Karpas-422 (cell line): Measurements from ENCODE around the gene USP4. TPM values are rescaled to one million over a fixed set of nuclear protein-coding genes. Genes with fewer than 3 reads are reported as not detected.

ENCODE experiments used
- DNase-seq: peaks from one replicate; pipeline ENCODE4 v3.0.0-alpha.2; 2015
- H2AFZ ChIP-seq: fragments of 200-600 bp; sonication (generic); 2 replicates; pipeline ENCODE4 v1.6.1; 2014; ENCODE audit warnings: antibody characterized with exemption, low read length, mixed read lengths
- H3K27ac ChIP-seq: fragments of 200-600 bp; sonication (generic); 2 replicates; pipeline ENCODE4 v1.5.1; 2014; ENCODE audit warnings: mild to moderate bottlenecking, low read length, moderate library complexity
- H3K27me3 ChIP-seq: fragments of 200-600 bp; sonication (generic); 2 replicates; pipeline ENCODE4 v1.6.1; 2014; ENCODE audit warnings: low read length, mixed read lengths
- H3K36me3 ChIP-seq: fragments of 200-600 bp; sonication (generic); 2 replicates; pipeline ENCODE4 v1.6.1; 2014; ENCODE audit warnings: low read length, mixed read lengths; ENCODE audit not compliant: insufficient read depth
- H3K4me1 ChIP-seq: fragments of 200-600 bp; sonication (generic); 2 replicates; pipeline ENCODE4 v1.6.1; 2014; ENCODE audit warnings: mild to moderate bottlenecking, low read length, mixed read lengths
- H3K4me2 ChIP-seq: fragments of 200-600 bp; sonication (generic); 2 replicates; pipeline ENCODE4 v1.6.1; 2014; ENCODE audit warnings: low read length, low read depth, mild to moderate bottlenecking; ENCODE audit not compliant: poor library complexity, severe bottlenecking
- H3K4me3 ChIP-seq: fragments of 200-600 bp; sonication (generic); 2 replicates; pipeline ENCODE4 v1.5.1; 2014; ENCODE audit warnings: mild to moderate bottlenecking, antibody characterized with exemption, low read length, mixed read lengths
- H3K79me2 ChIP-seq: fragments of 200-600 bp; sonication (generic); 2 replicates; pipeline ENCODE4 v1.6.1; 2014; ENCODE audit warnings: mild to moderate bottlenecking, low read length, mixed read lengths
- H3K9ac ChIP-seq: fragments of 200-600 bp; sonication (generic); 2 replicates; pipeline ENCODE4 v1.6.0; 2014; ENCODE audit warnings: low read length
- H3K9me2 ChIP-seq: fragments of 200-600 bp; sonication (generic), shearing (Covaris generic); replicated peaks from 2 replicates; pipeline ENCODE4 v1.6.0; 2014; ENCODE audit warnings: mild to moderate bottlenecking, low read length, moderate library complexity; ENCODE audit not compliant: insufficient read depth
- H3K9me3 ChIP-seq: fragments of 300-700, 200-600 bp; sonication (generic); 2 replicates; pipeline ENCODE4 v1.6.1; 2014; ENCODE audit warnings: low read length, mixed read lengths
- H4K20me1 ChIP-seq: fragments of 200-600 bp; sonication (generic); 2 replicates; pipeline ENCODE4 v1.6.1; 2014; ENCODE audit warnings: mild to moderate bottlenecking, antibody characterized with exemption, low read length, low read depth; ENCODE audit not compliant: insufficient read depth
- total RNA-seq: library from RNA; depleted of rRNA; stranded (reverse); fragments of >200 nt; shearing (Covaris generic); gene quantifications from 2 replicates; pipeline ENCODE4 v1.2.3, GENCODE V29; 2014; ENCODE audit warnings: low replicate concordance; rRNA removed

The USP4 gene, protein sequence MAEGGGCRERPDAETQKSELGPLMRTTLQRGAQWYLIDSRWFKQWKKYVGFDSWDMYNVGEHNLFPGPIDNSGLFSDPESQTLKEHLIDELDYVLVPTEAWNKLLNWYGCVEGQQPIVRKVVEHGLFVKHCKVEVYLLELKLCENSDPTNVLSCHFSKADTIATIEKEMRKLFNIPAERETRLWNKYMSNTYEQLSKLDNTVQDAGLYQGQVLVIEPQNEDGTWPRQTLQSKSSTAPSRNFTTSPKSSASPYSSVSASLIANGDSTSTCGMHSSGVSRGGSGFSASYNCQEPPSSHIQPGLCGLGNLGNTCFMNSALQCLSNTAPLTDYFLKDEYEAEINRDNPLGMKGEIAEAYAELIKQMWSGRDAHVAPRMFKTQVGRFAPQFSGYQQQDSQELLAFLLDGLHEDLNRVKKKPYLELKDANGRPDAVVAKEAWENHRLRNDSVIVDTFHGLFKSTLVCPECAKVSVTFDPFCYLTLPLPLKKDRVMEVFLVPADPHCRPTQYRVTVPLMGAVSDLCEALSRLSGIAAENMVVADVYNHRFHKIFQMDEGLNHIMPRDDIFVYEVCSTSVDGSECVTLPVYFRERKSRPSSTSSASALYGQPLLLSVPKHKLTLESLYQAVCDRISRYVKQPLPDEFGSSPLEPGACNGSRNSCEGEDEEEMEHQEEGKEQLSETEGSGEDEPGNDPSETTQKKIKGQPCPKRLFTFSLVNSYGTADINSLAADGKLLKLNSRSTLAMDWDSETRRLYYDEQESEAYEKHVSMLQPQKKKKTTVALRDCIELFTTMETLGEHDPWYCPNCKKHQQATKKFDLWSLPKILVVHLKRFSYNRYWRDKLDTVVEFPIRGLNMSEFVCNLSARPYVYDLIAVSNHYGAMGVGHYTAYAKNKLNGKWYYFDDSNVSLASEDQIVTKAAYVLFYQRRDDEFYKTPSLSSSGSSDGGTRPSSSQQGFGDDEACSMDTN
- total RNA-seq: 30.0 and 31.7 TPM in 2 replicates

DNA sequence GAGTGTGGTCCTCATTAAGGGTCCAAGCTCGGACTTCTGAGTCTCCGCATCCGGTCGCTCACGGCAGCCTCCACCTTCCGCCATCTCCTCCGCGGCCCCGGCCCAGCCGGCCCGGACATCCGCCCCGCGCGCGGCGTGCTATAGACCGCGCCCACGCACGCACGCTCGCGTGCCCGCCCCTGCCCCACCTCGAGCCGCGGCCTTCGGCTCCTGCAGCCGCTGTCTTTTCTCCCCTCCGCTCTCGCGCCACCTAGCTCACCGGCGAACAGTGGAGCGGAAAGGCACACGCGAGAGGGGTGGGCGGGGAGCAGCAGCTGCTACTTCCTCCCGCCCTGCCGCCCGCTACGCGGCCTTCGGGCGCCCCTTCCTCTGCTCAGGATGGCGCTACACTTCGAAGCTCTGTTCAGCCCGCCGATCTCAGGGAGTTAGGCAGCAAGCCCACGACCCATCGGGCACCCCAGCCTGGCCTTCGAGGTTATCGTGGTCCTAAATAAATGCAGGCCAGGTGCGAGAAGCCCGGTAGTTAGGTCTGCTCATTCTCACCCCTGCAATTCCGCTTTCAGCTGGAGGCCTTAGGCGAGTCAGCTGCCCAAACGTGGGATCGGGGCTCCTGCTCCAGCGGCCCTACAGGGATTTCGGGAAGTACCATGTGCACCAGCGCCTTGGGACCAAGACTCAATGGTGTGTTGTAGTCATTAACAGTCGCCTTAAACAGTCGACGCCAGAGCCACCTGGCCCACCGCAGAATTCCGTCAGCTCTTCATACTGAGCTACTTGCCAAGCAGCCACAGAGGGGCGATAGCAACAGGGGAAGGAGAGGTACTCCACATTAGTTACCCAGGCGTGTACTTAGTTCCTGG is at the start of gene USP4:
TSS of gene USP4 (minus strand) at position 113 of the 860 bp plus-strand sequence. CDS start at position 84, 29 bp downstream.
- 0 out of 2 replicates have a peak, but pooled peaks cover 3% of the 10 kb centered on the region for H4K20me1 ChIP-seq
- H3K79me2 ChIP-seq: peaks cover 54% of the 10 kb centered on the region
- H2AFZ ChIP-seq: peak within 1 kb of the TSS; percentile 72
- peak within 1 kb of the TSS; percentile 88 for H3K27ac ChIP-seq
- H3K9me3 ChIP-seq: no peaks in the 10 kb centered on the region
- H3K27me3 ChIP-seq: no peaks in the 10 kb centered on the region
- peak within 1 kb of the TSS; percentile 88 for H3K4me2 ChIP-seq
- H3K9ac ChIP-seq: peak within 1 kb of the TSS; percentile 93
- DNase-seq: peak; percentile 97
- peaks cover 29% of the 10 kb centered on the region for H3K4me1 ChIP-seq
- peak within 1 kb of the TSS; percentile 89 for H3K4me3 ChIP-seq
- H3K9me2 ChIP-seq: no peaks in the 10 kb centered on the region
- H3K36me3 ChIP-seq: peaks cover 5% of the 10 kb centered on the region

DNA sequence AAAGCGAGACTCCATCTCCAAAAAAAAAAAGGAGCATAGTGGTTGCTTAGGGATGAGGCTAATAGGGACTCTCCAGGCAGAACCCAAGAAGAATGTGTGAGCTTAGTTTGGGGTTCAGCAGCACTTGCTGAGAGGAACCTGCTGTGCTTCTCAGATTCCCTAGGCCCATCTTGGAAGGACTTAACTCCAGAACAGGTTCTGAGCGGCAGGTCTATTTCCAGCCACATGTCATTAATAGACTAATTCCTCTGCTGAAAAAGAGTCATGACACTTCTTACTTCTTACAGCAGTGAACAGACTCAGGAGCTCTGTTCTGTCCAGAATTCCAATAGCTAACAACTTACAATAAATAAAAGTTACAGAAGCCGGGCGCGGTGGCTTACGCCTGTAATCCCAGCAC is 49.4 kb upstream of the USP4 start:
- Histone ChIP-seq H3K9ac (no peak overlapping the region), H3K4me2 (no peak overlapping the region), H4K20me1 (peaks cover 13% of the 10 kb centered on the region; the same call in 1 of the 2 replicates), H2AFZ (no peak overlapping the region), H3K4me3 (no peak overlapping the region), H3K27me3 (no peaks in the 10 kb centered on the region), H3K27ac (no peak overlapping the region), H3K9me2 (no peaks in the 10 kb centered on the region), H3K79me2 (peaks cover 94% of the 10 kb centered on the region), H3K9me3 (no peaks in the 10 kb centered on the region), H3K4me1 (peaks cover 12% of the 10 kb centered on the region), H3K36me3 (no peaks in the 10 kb centered on the region)
- DNase-seq: no peak

DNA sequence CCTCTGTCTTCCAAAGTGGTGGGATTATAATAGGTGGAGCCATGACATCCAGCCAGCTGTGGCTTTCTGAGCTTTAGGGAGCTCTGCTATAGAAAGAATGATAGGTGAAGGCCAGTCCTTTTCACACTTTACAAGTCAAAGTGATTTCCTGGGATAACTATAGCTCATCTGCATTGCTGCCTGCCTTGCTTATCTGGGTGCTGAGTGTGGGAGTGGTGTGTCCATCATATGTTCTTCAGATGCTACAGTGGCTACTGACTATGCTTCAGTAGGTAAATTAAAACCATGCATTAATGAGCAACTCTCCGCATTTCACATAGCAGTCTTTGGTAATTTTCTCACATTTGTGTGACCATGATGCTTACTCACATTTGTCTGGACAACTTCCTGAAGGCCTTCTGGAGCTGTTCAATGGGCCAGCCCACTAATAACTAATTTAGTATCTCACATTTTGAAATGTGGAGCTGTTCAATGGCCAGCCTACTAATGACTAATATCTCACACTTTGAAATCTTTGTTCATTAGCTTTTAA is 48.5 kb upstream of the USP4 start:
- Histone ChIP-seq H3K9me2 (no peaks in the 10 kb centered on the region), H4K20me1 (peaks cover 13% of the 10 kb centered on the region), H3K4me1 (peaks cover 12% of the 10 kb centered on the region)

DNA sequence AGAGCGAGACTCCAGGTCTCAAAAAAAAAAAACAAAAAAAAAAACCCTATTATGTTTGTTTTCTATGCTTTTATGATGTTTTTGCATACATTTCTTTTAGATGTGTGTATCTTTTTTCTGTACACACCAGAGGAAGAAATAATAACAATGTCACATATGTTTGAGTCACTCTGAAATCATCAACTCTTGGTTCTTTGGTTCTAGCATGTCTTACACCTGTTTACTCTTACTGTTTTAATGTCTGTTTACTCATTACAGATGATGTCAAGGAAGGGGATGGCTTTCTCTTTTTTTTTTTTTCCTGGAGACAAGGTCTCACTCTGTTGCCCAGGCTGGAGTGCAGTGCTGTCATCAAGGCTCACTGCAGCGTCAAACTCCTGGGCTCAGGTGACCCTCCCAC is 47.9 kb upstream of the USP4 start:
- H3K9me2 ChIP-seq: no peaks in the 10 kb centered on the region
- no peaks in the 10 kb centered on the region for H3K9me3 ChIP-seq
- H3K4me1 ChIP-seq: peaks cover 12% of the 10 kb centered on the region
- H2AFZ ChIP-seq: no peak overlapping the region
- peaks cover 15% of the 10 kb centered on the region for H4K20me1 ChIP-seq
- H3K4me2 ChIP-seq: no peak overlapping the region
- no peak overlapping the region for H3K9ac ChIP-seq
- H3K36me3 ChIP-seq: no peaks in the 10 kb centered on the region
- H3K27ac ChIP-seq: no peak overlapping the region
- no peaks in the 10 kb centered on the region for H3K27me3 ChIP-seq
- peaks cover 98% of the 10 kb centered on the region for H3K79me2 ChIP-seq
- no peak for DNase-seq
- no peak overlapping the region for H3K4me3 ChIP-seq

More for the DNA sequence above, 48.5 kb upstream of the USP4 start:
- Histone ChIP-seq H3K4me2 (no peak overlapping the region), H3K36me3 (no peaks in the 10 kb centered on the region), H3K79me2 (peaks cover 98% of the 10 kb centered on the region), H3K27me3 (no peaks in the 10 kb centered on the region), H3K4me3 (no peak overlapping the region), H3K9me3 (no peaks in the 10 kb centered on the region), H3K27ac (no peak overlapping the region), H3K9ac (no peak overlapping the region), H2AFZ (no peak overlapping the region)
- no peak for DNase-seq

DNA sequence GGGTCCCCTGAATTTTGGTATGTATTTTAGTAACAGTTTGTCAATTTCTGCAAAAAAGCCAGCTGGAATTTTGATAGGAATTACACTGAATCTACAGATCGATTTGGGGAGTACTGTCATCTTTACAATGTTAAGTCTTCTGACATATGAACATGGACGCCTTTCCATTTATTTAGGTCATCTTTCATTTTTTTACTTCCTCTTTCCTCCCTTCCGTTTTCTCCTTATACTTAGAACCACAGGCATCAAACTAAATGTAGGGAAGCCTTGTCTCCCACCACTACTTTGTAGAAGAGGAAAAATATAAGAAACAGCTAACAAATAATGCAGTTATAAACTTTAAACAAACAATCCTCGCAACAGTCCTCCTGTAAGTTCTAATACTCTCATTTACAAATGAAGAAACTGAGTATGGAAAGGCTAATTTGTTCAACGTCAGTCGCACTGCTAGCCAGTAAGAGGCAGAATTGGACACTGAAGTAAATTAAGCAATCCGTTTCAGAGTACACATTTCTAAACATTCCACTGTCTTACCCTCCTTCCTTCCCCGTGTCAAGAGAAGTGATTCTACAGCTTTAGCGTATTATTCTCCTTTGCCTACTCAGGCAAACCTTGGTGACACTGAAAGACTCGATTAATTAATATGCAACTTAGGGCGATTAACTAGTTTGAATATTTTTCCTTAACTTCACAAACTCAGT is 46.4 kb upstream of the USP4 start:
- H2AFZ ChIP-seq: no peak overlapping the region
- H3K36me3 ChIP-seq: no peaks in the 10 kb centered on the region
- H4K20me1 ChIP-seq: peaks cover 19% of the 10 kb centered on the region
- H3K79me2 ChIP-seq: peaks cover 96% of the 10 kb centered on the region
- H3K4me1 ChIP-seq: peaks cover 12% of the 10 kb centered on the region
- no peak for DNase-seq
- H3K9ac ChIP-seq: no peak overlapping the region
- no peaks in the 10 kb centered on the region for H3K27me3 ChIP-seq
- no peaks in the 10 kb centered on the region for H3K9me2 ChIP-seq
- H3K27ac ChIP-seq: no peak overlapping the region
- no peak overlapping the region for H3K4me3 ChIP-seq
- H3K4me2 ChIP-seq: no peak overlapping the region
- no peaks in the 10 kb centered on the region for H3K9me3 ChIP-seq

DNA sequence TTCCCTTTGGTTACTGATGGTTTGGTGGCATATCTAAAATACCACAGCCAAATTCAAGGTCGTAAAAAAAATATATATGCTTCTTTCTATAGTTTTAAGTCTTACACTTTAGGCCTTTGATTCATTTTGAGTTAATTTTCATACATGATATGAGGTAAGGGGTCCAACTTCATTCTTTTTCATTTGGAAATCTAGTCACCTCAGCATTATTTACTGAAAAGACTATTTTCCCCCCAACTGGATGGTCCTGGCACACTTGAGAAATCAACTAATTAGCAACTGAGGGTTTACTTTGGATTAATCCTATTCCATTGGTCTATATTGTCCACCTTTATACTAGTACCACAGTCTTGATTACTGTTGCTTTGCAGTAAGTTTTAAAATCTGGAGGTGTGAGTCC is 45.8 kb upstream of the USP4 start:
- Histone ChIP-seq H3K79me2 (peaks cover 96% of the 10 kb centered on the region), H3K27me3 (no peaks in the 10 kb centered on the region), H3K4me2 (no peak overlapping the region), H3K9ac (no peak overlapping the region), H3K9me2 (no peaks in the 10 kb centered on the region), H2AFZ (no peak overlapping the region), H3K4me3 (no peak overlapping the region), H3K9me3 (no peaks in the 10 kb centered on the region), H3K36me3 (no peaks in the 10 kb centered on the region), H3K27ac (no peak overlapping the region), H4K20me1 (peaks cover 19% of the 10 kb centered on the region), H3K4me1 (peaks cover 12% of the 10 kb centered on the region)
- DNase-seq: no peak

DNA sequence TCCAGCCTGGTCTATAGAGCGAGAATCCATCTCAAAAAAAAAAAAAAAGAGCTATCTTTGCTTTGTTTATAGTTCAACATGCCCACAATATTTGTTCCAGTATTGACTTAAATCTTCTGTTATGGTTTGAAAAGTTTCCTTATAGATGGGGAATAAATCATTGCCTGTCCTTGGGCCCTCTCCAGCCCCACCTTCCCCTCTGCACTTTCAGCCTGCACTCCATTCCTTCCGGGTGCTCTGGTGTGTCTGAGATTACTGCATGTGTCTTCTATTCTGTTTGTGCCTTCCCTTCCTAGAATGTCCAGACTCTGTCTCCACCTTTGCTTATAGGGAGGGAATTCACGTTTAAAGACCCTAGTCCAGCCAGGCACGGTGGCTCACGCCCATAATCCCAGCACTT is 43.5 kb upstream of the USP4 start:
- no peak overlapping the region for H3K9ac ChIP-seq
- no peak for DNase-seq
- H3K4me3 ChIP-seq: no peak overlapping the region
- peaks cover 14% of the 10 kb centered on the region for H4K20me1 ChIP-seq
- H3K4me1 ChIP-seq: peaks cover 8% of the 10 kb centered on the region
- no peak overlapping the region for H3K27ac ChIP-seq
- H3K9me2 ChIP-seq: no peaks in the 10 kb centered on the region
- H3K4me2 ChIP-seq: no peak overlapping the region
- no peaks in the 10 kb centered on the region for H3K27me3 ChIP-seq
- no peak overlapping the region for H2AFZ ChIP-seq
- H3K79me2 ChIP-seq: peaks cover 95% of the 10 kb centered on the region
- H3K36me3 ChIP-seq: peaks cover 4% of the 10 kb centered on the region; the same call in 1 of the 2 replicates
- H3K9me3 ChIP-seq: no peaks in the 10 kb centered on the region
